ENCODE results near the gene CCNQ.

Gene CCNQ

DNA sequence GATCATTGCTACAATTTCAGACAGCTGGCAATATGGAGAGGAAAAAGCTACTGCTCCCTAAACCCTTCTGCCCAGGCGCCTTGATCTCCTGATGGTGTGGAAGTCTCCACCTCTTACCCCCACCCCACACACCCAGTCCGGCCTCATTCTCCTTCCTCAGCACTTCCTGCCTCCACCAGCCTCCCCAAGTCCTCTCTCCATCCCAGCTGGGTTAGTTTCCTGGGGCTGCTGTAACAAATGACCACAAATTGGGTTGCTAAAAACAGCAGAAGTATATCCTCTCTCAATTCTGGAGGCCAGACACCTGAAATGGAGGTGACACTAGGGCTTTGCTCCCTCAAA, 1.1 kb upstream of the CCNQ start:
- TF ChIP-seq, protein P1, sequence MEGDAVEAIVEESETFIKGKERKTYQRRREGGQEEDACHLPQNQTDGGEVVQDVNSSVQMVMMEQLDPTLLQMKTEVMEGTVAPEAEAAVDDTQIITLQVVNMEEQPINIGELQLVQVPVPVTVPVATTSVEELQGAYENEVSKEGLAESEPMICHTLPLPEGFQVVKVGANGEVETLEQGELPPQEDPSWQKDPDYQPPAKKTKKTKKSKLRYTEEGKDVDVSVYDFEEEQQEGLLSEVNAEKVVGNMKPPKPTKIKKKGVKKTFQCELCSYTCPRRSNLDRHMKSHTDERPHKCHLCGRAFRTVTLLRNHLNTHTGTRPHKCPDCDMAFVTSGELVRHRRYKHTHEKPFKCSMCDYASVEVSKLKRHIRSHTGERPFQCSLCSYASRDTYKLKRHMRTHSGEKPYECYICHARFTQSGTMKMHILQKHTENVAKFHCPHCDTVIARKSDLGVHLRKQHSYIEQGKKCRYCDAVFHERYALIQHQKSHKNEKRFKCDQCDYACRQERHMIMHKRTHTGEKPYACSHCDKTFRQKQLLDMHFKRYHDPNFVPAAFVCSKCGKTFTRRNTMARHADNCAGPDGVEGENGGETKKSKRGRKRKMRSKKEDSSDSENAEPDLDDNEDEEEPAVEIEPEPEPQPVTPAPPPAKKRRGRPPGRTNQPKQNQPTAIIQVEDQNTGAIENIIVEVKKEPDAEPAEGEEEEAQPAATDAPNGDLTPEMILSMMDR (IDR thresholded peaks at IDR 0.05; ENCODE audit: insufficient read depth, low read depth, low read length, missing control alignments), result no peak
- peak; percentile 15 for DNase-seq (ENCODE audit: low read depth)
- H3K4me3 ChIP-seq (ENCODE audit: low read depth, low read length), result peak overlapping the region; percentile 65

DNA sequence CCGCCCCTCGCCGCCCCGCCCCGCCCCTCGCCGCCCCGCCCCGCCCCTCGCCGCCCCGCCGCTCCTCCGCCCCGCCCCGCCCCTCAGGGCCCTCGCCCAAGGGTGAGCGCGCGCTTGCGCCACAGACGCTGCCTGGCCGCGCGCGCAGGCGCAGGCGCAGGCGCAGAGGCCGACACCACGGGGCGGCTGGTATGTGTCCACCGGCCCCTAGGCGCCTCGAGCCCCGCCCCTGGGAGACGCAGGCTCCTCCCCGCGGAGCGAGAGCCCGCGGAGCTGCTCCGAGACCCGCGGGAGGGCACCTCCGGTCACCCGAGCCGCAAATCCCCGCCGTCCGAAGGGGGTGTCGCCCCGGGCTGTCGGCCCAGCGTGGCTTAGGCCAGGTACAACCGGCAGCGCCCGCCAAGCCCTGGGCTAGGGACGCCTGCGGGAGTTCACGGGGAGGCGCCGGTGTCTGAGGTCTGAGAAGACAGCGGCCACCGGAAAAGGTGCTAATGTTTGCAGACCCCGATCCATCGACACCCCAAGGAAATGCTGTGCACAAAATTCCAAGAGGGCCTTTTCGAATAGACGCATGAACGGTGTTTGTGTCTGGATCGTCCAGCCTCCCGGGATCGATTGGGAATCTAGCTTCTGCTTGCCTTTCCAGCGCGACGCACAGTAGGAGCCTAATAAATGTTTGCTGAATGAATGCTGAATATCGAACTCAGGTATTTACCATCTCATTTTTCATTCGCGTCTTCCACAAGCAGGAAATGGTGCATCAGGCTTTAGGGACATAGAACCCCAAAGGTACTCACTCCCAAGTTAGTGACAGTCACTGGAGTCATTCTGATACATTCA, 473 bp upstream of the CCNQ start:
- DNase-seq (ENCODE audit: low read depth), result peak; percentile 94
- TF ChIP-seq, protein P1 (IDR thresholded peaks at IDR 0.05; ENCODE audit: insufficient read depth, low read depth, low read length, missing control alignments), result no peak
- peak overlapping the region; percentile 65 for H3K4me3 ChIP-seq (ENCODE audit: low read depth, low read length)

DNA sequence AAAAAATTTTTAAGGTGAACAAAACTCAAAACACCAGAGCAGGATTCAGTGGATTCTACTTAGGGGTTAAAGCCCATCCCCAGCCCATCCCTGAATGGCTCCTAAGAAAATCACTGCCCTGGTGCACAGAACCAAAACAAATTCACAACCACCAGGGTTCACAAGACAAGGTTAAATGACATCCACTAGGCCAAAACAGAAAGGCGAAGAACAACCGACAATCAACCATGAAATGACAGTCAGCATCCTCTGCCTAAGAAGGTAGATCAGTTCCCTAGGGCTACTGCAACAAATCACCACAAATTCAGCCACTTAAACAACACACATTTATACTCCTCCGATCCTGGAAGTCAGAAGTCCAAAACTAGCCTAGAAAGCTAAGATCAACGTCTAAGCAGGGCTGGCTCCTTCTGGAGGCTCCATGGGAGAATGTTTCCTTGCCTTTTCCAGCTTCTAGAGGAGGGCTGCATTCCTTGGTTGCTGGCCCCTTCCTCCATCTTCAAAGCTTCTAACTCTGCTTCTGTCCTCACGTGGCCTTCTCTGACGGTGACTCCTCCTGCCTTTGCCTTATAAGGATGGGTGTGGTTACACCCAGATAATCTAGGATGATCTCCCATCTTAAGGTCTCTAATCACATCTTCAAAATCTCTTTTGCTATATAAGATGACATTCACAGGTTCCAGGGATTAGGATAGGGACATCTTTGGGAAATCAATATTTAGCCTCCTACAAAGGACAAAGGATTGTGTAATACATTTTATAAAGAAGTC, 1.8 kb downstream of the CCNQ start:
- TF ChIP-seq, protein P1 (IDR thresholded peaks at IDR 0.05; ENCODE audit: insufficient read depth, low read depth, low read length, missing control alignments), result no peak
- DNase-seq (ENCODE audit: low read depth), result no peak
- no peak overlapping the region for H3K4me3 ChIP-seq (ENCODE audit: low read depth, low read length)

DNA sequence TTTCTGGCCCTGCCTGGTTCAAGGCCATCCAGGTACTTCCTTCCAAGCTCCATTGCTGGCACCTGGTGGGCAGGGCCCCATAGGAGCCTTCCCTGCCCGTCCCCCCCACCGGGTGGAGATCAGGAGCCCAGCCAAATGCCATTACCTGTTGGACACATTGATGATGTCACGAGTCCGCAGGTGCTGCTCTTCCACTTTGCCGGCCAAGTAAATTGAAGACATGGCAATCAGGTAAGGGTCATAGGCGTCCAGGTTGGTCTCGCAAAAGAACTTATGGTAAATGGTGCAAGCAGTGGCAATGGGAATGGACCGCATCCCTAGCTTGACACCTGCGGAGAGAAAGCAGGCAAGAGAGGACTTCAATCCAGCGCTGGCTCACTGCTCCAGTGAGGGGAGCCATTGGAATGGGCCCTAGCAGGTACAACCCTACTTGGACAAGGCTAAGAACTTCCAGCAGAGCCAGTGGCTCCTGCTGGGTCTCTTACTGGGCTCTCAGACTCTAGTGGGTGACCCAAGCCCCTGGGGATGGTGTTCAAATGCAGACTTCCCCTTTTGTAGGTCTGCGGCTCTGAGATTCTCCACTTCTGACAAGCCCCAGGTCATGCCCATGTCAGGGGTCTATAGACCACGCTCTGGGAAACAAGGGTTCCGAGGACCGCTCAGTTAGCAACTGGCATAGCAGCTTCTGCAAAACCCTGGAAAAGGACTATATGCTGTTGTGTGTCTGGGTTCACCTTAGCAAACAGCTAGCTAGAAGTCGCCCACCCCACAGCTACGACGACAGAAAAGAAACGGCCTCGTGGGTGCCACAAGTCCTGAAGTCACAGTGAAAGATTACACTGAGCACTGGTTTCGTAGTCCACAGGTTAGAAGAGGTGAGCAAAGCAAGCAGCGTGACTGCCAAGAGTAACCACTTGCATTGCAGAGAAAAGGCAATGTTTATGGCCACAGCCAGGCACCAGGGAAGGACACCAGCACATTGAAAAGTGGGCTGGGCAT, 2.8 kb downstream of the CCNQ start:
- TF ChIP-seq, protein P1 (IDR thresholded peaks at IDR 0.05; ENCODE audit: insufficient read depth, low read depth, low read length, missing control alignments), result no peak
- no peak for DNase-seq (ENCODE audit: low read depth)
- no peak overlapping the region for H3K4me3 ChIP-seq (ENCODE audit: low read depth, low read length)

DNA sequence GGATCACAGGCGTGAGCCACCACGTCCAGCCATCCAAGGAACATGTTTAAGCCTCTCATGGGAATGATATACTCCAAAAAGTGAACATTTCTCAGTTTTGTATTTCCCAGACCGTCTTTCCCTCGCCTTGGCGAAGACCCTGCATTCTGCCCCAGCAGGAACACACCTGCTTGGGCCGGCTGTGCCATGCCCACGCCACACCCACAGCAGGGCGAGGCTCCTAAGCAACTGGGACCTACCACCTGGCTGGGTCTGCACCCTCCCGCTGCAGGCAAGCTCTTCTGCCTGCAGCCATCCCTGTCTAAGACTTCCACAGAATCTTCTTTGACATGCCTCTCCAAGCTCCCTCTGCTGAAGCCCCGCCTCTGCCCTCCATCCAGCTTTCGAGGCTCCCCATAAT, 3.6 kb downstream of the CCNQ start:
- TF ChIP-seq, protein P1 (IDR thresholded peaks at IDR 0.05; ENCODE audit: insufficient read depth, low read depth, low read length, missing control alignments), result no peak

DNA sequence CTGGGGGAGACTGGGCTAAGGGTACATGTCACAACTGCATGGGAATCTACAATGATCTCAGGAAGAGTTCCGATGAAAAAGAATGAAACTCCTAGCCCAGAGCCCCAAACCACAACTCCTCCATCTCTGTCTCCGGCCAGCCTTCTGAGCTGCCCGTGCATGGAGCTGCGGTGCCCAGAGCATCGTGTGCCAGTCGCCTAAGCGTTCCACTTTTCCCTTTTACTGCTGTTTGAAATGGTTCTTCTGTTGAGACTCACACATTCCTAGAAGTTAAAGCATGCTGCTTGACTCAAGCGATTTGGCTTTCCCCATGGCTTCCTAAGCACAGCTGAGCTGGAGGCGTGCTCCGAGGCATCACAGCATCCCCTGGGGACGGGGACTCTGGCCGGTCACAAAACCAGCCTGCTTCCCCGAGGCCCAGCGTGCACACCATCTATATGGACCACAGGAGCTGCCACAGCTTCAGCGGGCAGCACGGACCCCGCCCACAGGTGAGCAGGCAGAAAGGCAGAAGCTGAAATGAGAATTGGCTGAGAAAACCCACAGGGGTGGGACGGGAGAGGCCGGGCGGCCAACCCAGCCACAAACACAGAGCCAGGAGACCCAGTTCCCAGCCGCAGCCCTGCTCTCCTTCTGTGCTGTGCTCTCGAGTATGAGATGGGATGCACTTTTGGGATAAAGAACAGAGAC, 5.0 kb downstream of the CCNQ start:
- H3K4me3 ChIP-seq (ENCODE audit: low read depth, low read length), result no peak overlapping the region
- TF ChIP-seq, protein P1 (IDR thresholded peaks at IDR 0.05; ENCODE audit: insufficient read depth, low read depth, low read length, missing control alignments), result no peak
- DNase-seq (ENCODE audit: low read depth), result no peak

More for the DNA sequence above, 3.6 kb downstream of the CCNQ start:
- H3K4me3 ChIP-seq (ENCODE audit: low read depth, low read length), result no peak overlapping the region
- DNase-seq (ENCODE audit: low read depth), result no peak

All from GM12865 (cell line).